IPS DF 19.7 (cell line): ENCODE results near the gene ATG7.

Experiments
- DNase-seq: peaks from one replicate; pipeline ENCODE4 v3.0.0-alpha.2; 2013; ENCODE audit warnings: low read depth, low spot score

Gene ATG7

GRCh38 chr3:11551036-11551435, 278.8 kb downstream of the ATG7 start:
- DNase-seq = no peak

- no peak for DNase-seq
These were observed 280.4 kb downstream of the ATG7 start for GRCh38 chr3:11552289-11553264.

GRCh38 chr3:11553436-11554235, 281.4 kb downstream of the ATG7 start:
- no peak for DNase-seq

- no peak for DNase-seq
These were observed 282.0 kb downstream of the ATG7 start for GRCh38 chr3:11554236-11554610.

- DNase-seq = no peak
These were observed 282.5 kb downstream of the ATG7 start for GRCh38 chr3:11554666-11555065.

- no peak for DNase-seq
These were observed 283.1 kb downstream of the ATG7 start for GRCh38 chr3:11555211-11555782.

GRCh38 chr3:11555881-11556633, 283.9 kb downstream of the ATG7 start:
- no peak for DNase-seq

- no peak for DNase-seq
These were observed 284.9 kb downstream of the ATG7 start for GRCh38 chr3:11556851-11557644.

GRCh38 chr3:11558002-11558401, 285.8 kb downstream of the ATG7 start:
- no peak for DNase-seq

- DNase-seq = no peak
These were observed 286.3 kb downstream of the ATG7 start for GRCh38 chr3:11558411-11558903.

- DNase-seq = no peak
These were observed 287.0 kb downstream of the ATG7 start for GRCh38 chr3:11558918-11559815.

GRCh38 chr3:11559816-11560633, 287.8 kb downstream of the ATG7 start:
- no peak for DNase-seq

GRCh38 chr3:11560746-11561145, 288.5 kb downstream of the ATG7 start:
- no peak for DNase-seq

GRCh38 chr3:11562277-11562881, 290.2 kb downstream of the ATG7 start:
- DNase-seq = no peak

- DNase-seq = no peak
These were observed 291.1 kb downstream of the ATG7 start for GRCh38 chr3:11563159-11563864.

- no peak for DNase-seq
These were observed 291.6 kb downstream of the ATG7 start for GRCh38 chr3:11563865-11564185.

- no peak for DNase-seq
These were observed 292.4 kb downstream of the ATG7 start for GRCh38 chr3:11564577-11565001.

- DNase-seq = no peak
These were observed 292.9 kb downstream of the ATG7 start for GRCh38 chr3:11565072-11565471.
